GM06990 (cell line): ENCODE data around the gene RALGPS1.

Experiments used
- DNase-seq: peaks from one replicate; pipeline ENCODE4 v3.0.0-alpha.2; 2011; ENCODE audit not compliant: insufficient read length; ENCODE audit errors: extremely low read depth
- H3K27me3 ChIP-seq: replicated peaks from 2 replicates; pipeline ENCODE4 v1.6.0; 2011; ENCODE audit warnings: low read length; ENCODE audit not compliant: control insufficient read depth, insufficient read depth
- H3K36me3 ChIP-seq: 2 replicates; pipeline ENCODE4 v1.5.1; 2011; ENCODE audit warnings: low read length; ENCODE audit not compliant: control insufficient read depth, insufficient read depth
- H3K4me3 ChIP-seq: replicated peaks from 2 replicates; pipeline ENCODE4 v1.5.1; 2011; ENCODE audit warnings: low read depth, mild to moderate bottlenecking, control low read depth, low read length
- CTCF ChIP-seq: IDR thresholded peaks from 2 replicates; pipeline ENCODE4 v1.5.1; 2011; ENCODE audit warnings: low read length, control low read depth, mild to moderate bottlenecking, inconsistent platforms; ENCODE audit not compliant: insufficient read depth, poor library complexity, severe bottlenecking

Gene RALGPS1

GRCh38 chr9:127126971-127127370 is 212.4 kb downstream of the RALGPS1 start:
- DNase-seq = no peak
- no peak for TF ChIP-seq CTCF
- no peak overlapping the region for H3K4me3 ChIP-seq
- H3K27me3 ChIP-seq = no peaks in the 10 kb centered on the region
- no peaks in the 10 kb centered on the region for H3K36me3 ChIP-seq

GRCh38 chr9:127128341-127129072 is 213.9 kb downstream of the RALGPS1 start:
- Histone ChIP-seq H3K4me3 (no peak overlapping the region), H3K36me3 (no peaks in the 10 kb centered on the region), H3K27me3 (no peaks in the 10 kb centered on the region)
- no peak for TF ChIP-seq CTCF
- no peak for DNase-seq

GRCh38 chr9:127129073-127129717 is 214.6 kb downstream of the RALGPS1 start:
- Histone ChIP-seq H3K36me3 (no peaks in the 10 kb centered on the region), H3K4me3 (no peak overlapping the region), H3K27me3 (no peaks in the 10 kb centered on the region)
- TF ChIP-seq CTCF = no peak
- no peak for DNase-seq

GRCh38 chr9:127129718-127130085 is 215.1 kb downstream of the RALGPS1 start:
- Histone ChIP-seq H3K4me3 (no peak overlapping the region), H3K36me3 (no peaks in the 10 kb centered on the region), H3K27me3 (no peaks in the 10 kb centered on the region)
- no peak for TF ChIP-seq CTCF
- DNase-seq = no peak

GRCh38 chr9:127130235-127130634 is 215.7 kb downstream of the RALGPS1 start:
- H3K27me3 ChIP-seq = no peaks in the 10 kb centered on the region

More at GRCh38 chr9:127130235-127130634, 215.7 kb downstream of the RALGPS1 start:
- no peak overlapping the region for H3K4me3 ChIP-seq
- H3K36me3 ChIP-seq = no peaks in the 10 kb centered on the region
- DNase-seq = no peak
- no peak for TF ChIP-seq CTCF
